Kidney epithelial cell (primary cell): ENCODE data around the gene EML4. TPM values are rescaled to one million over a fixed set of nuclear protein-coding genes. Genes with fewer than 3 reads are reported as not detected.
"Not testable (repeated sequence)": the region's sequence is repeated elsewhere in the genome, so short reads cannot be mapped to it uniquely, and the experiment has no call there.

Experiments
- DNase-seq: peaks from one replicate; pipeline ENCODE4 v3.0.0-alpha.2; 2010; ENCODE audit warnings: low read depth
- H3K27me3 ChIP-seq: 2 replicates; pipeline ENCODE4 v1.6.0; 2011; ENCODE audit warnings: low read length; ENCODE audit not compliant: control insufficient read depth, insufficient read depth
- H3K36me3 ChIP-seq: 2 replicates; pipeline ENCODE4 v1.5.1; 2011; ENCODE audit warnings: low read length; ENCODE audit not compliant: control insufficient read depth, insufficient read depth
- H3K4me3 ChIP-seq: 2 replicates; pipeline ENCODE4 v1.5.1; 2011; ENCODE audit warnings: low read depth, mild to moderate bottlenecking, control low read depth, low read length
- total RNA-seq: library from RNA; depleted of rRNA; stranded (reverse); fragments of >200 nt; gene quantifications from 2 replicates; pipeline ENCODE4 v1.2.3, GENCODE V29; 2015
- TF ChIP-seq, protein P1 (sequence below): IDR thresholded peaks from 2 replicates; pipeline ENCODE4 v1.5.1; 2011; ENCODE audit warnings: mild to moderate bottlenecking, moderate library complexity, low read length, control low read depth, inconsistent platforms; ENCODE audit not compliant: insufficient read depth, poor library complexity, severe bottlenecking

The EML4 gene
- total RNA-seq, 1 donor from 2014 or later, result 33.8 TPM

GRCh38 chr2:42371611-42372473 is 202.7 kb downstream of the EML4 start:
- no peaks in the 10 kb centered on the region for H3K27me3 ChIP-seq
- TF ChIP-seq, protein P1, sequence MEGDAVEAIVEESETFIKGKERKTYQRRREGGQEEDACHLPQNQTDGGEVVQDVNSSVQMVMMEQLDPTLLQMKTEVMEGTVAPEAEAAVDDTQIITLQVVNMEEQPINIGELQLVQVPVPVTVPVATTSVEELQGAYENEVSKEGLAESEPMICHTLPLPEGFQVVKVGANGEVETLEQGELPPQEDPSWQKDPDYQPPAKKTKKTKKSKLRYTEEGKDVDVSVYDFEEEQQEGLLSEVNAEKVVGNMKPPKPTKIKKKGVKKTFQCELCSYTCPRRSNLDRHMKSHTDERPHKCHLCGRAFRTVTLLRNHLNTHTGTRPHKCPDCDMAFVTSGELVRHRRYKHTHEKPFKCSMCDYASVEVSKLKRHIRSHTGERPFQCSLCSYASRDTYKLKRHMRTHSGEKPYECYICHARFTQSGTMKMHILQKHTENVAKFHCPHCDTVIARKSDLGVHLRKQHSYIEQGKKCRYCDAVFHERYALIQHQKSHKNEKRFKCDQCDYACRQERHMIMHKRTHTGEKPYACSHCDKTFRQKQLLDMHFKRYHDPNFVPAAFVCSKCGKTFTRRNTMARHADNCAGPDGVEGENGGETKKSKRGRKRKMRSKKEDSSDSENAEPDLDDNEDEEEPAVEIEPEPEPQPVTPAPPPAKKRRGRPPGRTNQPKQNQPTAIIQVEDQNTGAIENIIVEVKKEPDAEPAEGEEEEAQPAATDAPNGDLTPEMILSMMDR, result no peak
- DNase-seq, result no peak
- no peak overlapping the region for H3K4me3 ChIP-seq
- H3K36me3 ChIP-seq, result no peaks in the 10 kb centered on the region

DNA sequence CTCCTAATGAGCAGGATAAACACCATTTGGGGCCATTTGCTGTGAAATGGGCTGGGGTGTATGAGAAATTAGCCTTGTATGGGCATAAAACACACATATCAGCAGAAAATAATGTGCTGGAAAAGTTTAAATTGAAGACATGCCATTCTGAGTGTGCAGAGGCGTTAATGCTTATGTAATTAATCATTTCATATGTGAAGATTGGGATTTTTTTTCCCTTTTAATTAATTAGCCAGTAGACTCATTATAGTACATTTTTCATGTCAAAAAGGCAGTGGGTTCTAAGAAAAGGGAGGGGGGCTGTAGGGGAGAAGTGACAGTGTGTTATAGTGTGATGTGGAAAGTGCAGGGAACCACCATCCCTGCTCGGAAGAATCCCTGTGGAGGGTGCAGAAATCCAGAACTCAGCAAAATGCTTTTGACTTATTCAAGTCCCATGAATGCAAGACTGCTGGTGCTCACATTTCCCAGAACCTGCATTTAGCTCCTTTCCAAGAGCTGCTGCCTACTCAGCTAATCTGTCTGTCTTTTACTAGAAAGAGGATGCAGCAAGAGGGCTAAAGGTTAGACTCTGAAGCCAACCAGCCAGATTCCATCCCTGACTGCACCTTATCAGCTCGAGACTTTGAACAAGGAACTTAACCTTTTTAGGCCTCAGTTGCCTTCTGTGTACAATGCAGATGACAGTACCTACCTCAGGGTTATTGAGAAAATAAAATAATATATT is 203.5 kb downstream of the EML4 start:
- Histone ChIP-seq H3K4me3 (no peak overlapping the region), H3K36me3 (no peaks in the 10 kb centered on the region), H3K27me3 (no peaks in the 10 kb centered on the region)
- TF ChIP-seq, protein P1, result no peak
- no peak for DNase-seq

DNA sequence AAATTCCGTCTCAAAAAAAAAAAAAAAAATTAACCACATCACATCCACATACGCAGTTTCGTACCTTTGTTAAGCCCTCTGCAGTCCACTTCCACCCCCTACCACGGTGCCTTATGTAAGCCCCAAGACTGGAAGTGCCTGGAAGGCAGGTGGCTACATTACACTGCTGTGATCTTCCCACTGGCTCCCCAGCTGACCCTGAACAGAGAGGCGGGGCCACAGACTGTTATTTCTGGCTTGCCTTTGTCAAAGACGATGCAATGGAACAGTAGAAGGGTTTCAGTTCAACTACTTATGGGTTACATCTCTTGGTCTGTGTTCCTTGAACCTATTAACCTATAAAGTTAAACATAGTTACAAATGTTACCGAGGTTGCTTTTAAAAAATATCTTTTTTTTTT is 207.6 kb downstream of the EML4 start:
- no peaks in the 10 kb centered on the region for H3K36me3 ChIP-seq
- no peak for DNase-seq
- TF ChIP-seq, protein P1, result no peak
- no peaks in the 10 kb centered on the region for H3K27me3 ChIP-seq
- no peak overlapping the region for H3K4me3 ChIP-seq

DNA sequence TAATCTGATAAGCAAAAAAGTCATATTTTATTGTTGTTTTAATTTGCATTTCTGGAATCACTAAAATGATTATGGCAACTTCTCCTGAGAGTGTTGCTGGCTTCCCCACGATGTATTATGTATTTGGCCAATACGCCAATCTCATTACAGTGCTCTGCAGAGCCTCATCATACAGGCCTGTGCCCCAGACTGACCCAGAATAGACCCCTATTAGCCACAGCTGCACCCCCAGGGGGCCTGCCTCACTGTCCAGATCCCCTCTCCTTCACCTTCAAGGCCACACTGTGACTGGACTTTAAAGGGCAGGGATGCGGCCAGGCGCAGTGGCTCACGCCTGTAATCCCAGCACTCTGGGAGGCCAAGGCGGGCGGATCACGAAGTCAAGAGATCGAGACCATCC is 209.3 kb downstream of the EML4 start:
- DNase-seq, result no peak
- TF ChIP-seq, protein P1, result no peak
- Histone ChIP-seq H3K36me3 (no peaks in the 10 kb centered on the region), H3K27me3 (no peaks in the 10 kb centered on the region), H3K4me3 (no peak overlapping the region)

GRCh38 chr2:42380026-42380425 is 210.9 kb downstream of the EML4 start:
- not testable (repeated sequence) for DNase-seq, H3K4me3 ChIP-seq, H3K27me3 ChIP-seq, H3K36me3 ChIP-seq

- no peak for DNase-seq
- TF ChIP-seq, protein P1, result no peak
- Histone ChIP-seq H3K27me3 (no peaks in the 10 kb centered on the region), H3K36me3 (no peaks in the 10 kb centered on the region), H3K4me3 (no peak overlapping the region)
Measured at GRCh38 chr2:42382144-42382543, 213.0 kb downstream of the EML4 start.

Other genes with a start within 250 kb of the EML4 start
- gene PKDCC, start 121.3 kb upstream of the EML4 start, total RNA-seq, result 6.6 and 8.5 TPM in 2 replicates
- 240 and 250 TPM in 2 replicates for gene COX7A2L, start 191.9 kb downstream of the EML4 start, total RNA-seq